ENCODE data around the gene GPR137B.

GRCh38 chr1:236209713-236210112 lies 67.4 kb downstream of the GPR137B start:
- TF ChIP-seq CTCF (IDR thresholded peaks at IDR 0.05; ENCODE audit: low read depth, low read length, poor library complexity, severe bottlenecking) (no peak), EZH2phosphoT487 (IDR thresholded peaks at IDR 0.05; ENCODE audit: borderline replicate concordance, low read length) (no peak)
